HepG2 (cell line): ENCODE data around the gene NKD2.

Experiments used
- FLYWCH1 ChIP-seq: sonication (generic); formaldehyde crosslinking; IDR thresholded peaks from 2 replicates; pipeline ENCODE4 v1.8.1; 2023; ENCODE audit warnings: mild to moderate bottlenecking, missing genetic modification reagents
- FOXA1 ChIP-seq, 2 experiments: fragments of 450-650 bp in 1 of 2; sonication (generic) in 1 of 2; formaldehyde crosslinking in 1 of 2; IDR thresholded peaks; 2 replicates each; pipeline versions ENCODE4 v1.4.0 to v1.6.1; 2016 to 2020; ENCODE audit warnings: missing genetic modification reagents in 1 of 2
- HOXD1 ChIP-seq: sonication (generic); formaldehyde crosslinking; IDR thresholded peaks from 2 replicates; pipeline ENCODE4 v1.5.0; 2020; ENCODE audit warnings: missing genetic modification reagents
- SP1 ChIP-seq, 2 experiments: fragments of 450-650 bp in 1 of 2; sonication (generic) in 1 of 2; formaldehyde crosslinking in 1 of 2; IDR thresholded peaks; 2 replicates each; pipeline versions ENCODE4 v1.4.0 to v1.6.1; 2016 to 2020; ENCODE audit warnings: missing genetic modification reagents in 1 of 2
- THYN1 ChIP-seq: sonication (generic); formaldehyde crosslinking; IDR thresholded peaks from 2 replicates; pipeline ENCODE4 v1.8.1; 2023; ENCODE audit warnings: low read depth, mild to moderate bottlenecking, moderate library complexity, missing genetic modification reagents, borderline replicate concordance
- ZBTB8A ChIP-seq: sonication (generic); formaldehyde crosslinking; IDR thresholded peaks from 2 replicates; pipeline ENCODE4 v1.4.0; 2020; ENCODE audit warnings: mild to moderate bottlenecking, low read depth, missing genetic modification reagents, borderline replicate concordance
- ZNF12 ChIP-seq: sonication (generic); formaldehyde crosslinking; IDR thresholded peaks from 2 replicates; pipeline ENCODE4 v1.5.0; 2020; ENCODE audit warnings: missing genetic modification reagents
- ZNF263 ChIP-seq: sonication (generic); formaldehyde crosslinking; IDR thresholded peaks from 2 replicates; pipeline ENCODE4 v1.4.0; 2020; ENCODE audit warnings: missing genetic modification reagents
- ZNF354B ChIP-seq: sonication (generic); formaldehyde crosslinking; IDR thresholded peaks from 2 replicates; pipeline ENCODE4 v1.8.0; 2022; ENCODE audit warnings: mild to moderate bottlenecking, missing genetic modification reagents

DNA sequence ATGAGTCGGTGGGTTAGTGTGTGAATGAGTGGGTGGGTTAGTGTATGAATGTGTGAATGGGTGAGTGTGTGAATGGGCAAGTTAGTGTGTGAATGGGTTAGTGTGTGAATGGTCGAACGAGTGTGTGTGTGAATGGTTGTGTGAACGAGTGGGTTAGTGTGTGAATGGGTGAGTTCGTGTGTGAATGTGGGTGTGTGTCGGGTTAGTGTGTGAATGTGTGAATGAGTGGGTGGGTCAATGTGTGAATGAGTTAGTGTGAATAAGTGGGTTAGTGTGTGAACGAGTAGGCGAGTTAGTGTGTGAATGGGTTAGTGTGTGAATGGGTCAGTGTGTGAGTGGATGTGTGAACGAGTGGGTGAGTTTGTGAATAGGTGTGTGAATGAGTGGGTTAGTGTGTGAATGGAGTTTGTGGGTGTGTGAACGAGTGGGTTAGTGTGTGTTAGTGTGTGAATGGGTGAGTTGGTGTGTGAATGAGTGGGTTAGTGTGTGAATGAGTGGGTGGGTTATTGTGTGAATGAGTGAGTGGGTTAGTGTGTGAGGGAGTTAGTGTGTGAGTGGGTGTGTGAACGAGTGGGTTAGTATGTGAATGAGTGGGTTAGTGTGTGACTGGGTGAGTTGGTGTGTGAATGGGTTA, 38.8 kb downstream of the NKD2 start:
- TF ChIP-seq ZNF263 (CRISPR knock-in tag) (no peak), ZBTB8A (CRISPR knock-in tag) (no peak), ZNF354B (CRISPR knock-in tag) (no peak), HOXD1 (no peak), THYN1 (CRISPR knock-in tag) (no peak), SP1 (IDR thresholded peaks at IDR 0.05) (no peak), SP1 (CRISPR knock-in tag; IDR thresholded peaks at IDR 0.05) (no peak), ZNF12 (no peak), FOXA1 (IDR thresholded peaks at IDR 0.05) (no peak), FOXA1 (CRISPR knock-in tag; IDR thresholded peaks at IDR 0.05) (no peak), FLYWCH1 (CRISPR knock-in tag) (no peak)
